HFF-Myc (cell line): ENCODE results near the gene SPTBN4.

ENCODE experiments used
- DNase-seq: peaks from one replicate; pipeline ENCODE4 v3.0.0-alpha.2; 2011; ENCODE audit warnings: low read depth; ENCODE audit errors: extremely low read depth
- H3K4me3 ChIP-seq: replicated peaks from 2 replicates; pipeline ENCODE4 v1.5.1; 2011; ENCODE audit warnings: low read depth, mild to moderate bottlenecking, control low read depth, low read length
- TF ChIP-seq, protein P1 (sequence below): IDR thresholded peaks from 2 replicates; pipeline ENCODE4 v1.5.1; 2012; ENCODE audit warnings: mild to moderate bottlenecking, low read depth, low read length, control low read depth; ENCODE audit errors: missing control alignments

Gene SPTBN4

DNA sequence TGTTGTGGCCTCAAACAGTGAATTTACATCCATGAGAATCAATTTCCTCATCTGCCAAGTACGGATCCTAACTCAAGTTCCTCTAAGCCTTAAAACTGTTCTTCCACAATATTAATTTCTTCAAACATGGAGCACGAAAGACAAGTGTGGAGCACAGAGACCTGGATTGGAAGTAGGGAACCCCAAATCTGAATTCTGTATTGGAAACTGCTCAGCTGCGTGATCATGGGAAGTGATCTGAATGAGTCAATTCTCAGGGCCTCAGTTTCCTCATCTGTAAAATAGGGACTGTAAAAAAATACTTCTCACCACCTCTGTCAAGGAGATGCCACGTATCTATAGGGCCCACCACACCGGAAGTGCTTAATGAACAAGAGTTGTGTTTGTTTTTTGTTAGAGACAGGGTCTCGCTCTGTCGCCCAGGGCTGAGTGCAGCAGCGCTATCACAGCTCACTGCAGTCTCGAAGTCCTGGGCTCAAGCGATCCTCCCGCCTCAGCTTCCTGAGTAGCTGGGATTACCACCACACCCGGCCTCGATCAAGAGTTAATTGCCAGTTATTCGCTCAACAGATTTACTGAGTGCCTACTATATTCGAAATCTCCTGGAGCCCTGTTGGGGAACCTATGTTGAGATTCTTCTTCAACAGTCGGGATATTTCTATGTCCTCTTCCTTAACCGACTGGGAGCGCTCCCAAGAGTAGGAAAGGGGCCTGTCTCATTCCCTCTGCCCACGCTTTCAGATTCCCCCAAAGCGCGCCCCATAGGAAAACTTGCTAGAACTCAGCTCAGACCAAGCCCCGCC, 24.3 kb upstream of the SPTBN4 start:
- DNase-seq = no peak
- peak overlapping the region; percentile 95 for H3K4me3 ChIP-seq
- TF ChIP-seq, protein P1, sequence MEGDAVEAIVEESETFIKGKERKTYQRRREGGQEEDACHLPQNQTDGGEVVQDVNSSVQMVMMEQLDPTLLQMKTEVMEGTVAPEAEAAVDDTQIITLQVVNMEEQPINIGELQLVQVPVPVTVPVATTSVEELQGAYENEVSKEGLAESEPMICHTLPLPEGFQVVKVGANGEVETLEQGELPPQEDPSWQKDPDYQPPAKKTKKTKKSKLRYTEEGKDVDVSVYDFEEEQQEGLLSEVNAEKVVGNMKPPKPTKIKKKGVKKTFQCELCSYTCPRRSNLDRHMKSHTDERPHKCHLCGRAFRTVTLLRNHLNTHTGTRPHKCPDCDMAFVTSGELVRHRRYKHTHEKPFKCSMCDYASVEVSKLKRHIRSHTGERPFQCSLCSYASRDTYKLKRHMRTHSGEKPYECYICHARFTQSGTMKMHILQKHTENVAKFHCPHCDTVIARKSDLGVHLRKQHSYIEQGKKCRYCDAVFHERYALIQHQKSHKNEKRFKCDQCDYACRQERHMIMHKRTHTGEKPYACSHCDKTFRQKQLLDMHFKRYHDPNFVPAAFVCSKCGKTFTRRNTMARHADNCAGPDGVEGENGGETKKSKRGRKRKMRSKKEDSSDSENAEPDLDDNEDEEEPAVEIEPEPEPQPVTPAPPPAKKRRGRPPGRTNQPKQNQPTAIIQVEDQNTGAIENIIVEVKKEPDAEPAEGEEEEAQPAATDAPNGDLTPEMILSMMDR = no peak

DNA sequence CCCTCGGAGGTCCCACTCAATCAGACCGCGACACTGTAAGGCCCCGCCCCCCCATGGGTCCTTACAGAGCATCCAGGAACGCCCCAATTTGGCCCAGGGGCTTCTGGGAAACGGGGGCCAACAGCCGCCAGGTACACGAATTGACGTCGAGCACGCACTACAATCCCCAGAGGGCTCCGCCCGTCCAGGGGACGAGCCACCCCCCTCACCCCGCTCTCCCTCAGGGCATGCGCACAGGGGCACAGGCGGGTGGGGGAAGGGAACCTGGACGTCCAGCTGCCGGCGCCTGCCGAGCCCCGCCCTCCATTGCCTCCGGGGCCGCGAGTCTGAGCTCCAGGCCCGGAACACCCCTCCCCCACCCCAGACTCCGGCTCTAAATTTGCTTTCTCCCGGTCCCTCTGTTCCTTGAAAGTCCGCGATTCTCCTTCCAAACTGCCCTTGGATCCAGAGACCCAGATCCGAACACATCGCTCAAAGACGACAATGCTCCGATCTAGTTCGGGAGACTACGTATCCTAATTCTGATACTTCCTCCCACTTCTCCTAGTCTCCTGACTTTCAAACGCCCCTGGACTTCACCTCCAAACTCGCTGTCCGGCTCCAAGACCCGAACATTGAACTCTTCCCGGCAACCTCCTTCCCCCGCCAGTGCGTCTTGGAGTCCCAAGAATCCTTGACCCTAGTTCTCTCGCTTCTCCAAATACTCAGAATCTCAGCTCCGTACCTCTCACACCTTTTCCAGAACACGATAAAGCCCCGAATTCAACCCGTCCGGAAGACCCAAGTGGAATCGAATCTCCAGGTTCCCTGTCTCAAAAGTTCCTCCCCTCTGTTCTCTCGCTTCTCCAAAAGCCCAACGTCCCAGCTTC, 23.4 kb upstream of the SPTBN4 start:
- H3K4me3 ChIP-seq = peak overlapping the region; percentile 95
- TF ChIP-seq, protein P1 = no peak
- peak; percentile 99 for DNase-seq

DNA sequence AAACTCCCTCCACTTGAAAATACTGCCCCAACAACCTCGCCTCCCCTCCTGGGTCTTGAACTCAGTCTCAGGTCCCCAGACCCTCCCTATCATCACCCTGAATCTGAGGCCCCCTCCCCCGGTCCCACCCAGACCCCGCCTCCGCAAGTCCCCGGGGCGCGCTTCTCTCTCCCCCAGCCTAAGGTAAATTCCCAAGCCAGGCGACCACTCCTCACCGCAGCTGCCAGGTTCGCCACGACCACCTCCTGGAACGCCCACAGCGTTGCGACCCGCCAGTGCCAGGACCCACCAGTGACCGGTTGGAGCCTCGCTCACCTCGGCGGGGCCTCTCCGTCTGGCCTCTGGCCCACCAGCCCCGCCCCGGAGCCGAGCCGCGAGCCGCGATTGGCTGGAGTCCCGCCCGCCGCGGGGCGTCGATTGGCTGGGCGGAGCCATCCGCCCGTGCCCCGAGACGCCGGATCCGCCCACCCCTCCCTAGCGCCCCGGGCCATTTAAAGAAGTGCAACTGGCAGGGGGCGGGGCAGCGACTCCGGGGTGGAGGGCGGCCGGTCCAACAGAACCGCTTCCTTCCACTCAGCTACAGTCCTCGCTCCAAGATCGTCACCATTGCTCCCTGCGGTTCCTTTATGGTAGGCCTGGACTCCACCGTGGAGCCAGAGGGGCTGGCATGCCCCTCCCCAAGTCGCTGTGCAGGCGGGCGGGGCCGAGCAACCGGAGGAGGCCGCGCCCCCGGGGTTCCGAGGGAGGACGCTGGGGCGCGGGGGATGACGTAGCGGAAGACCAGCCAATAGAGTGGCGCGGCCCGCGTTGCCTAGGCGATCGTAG, 22.6 kb upstream of the SPTBN4 start, which contains the start of gene SERTAD3:
Gene SERTAD3, minus strand, starts transcription at position 336 of the 825 bp plus-strand sequence. CDS start 2,255 bp downstream, outside the sequence.
- DNase-seq = no peak
- TF ChIP-seq, protein P1 = no peak
- peak within 1 kb of the TSS; percentile 95 for H3K4me3 ChIP-seq

DNA sequence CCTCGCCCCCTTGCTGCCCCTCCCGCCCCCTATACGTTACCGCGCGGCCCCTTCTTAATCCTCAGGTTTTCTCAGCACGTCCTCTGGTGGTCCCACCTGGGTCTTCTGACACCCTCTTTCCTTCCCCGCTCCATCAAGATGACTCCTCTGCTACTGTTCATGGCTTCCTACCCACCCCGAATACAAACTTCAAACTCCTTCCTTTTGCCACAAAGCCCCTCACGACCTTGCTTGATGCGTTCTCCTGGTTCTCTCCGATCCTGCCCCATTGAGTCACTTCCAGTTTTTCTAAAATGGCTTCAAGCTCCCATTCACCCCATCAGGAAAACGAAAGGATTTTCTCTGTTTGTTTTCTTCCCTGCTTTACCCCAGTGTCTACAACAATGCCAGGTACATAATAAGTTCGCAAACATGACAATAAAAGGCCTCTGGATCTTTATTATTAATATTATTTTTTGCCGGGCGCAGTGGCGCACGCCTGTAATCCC, 21.9 kb upstream of the SPTBN4 start:
- peak overlapping the region; percentile 95 for H3K4me3 ChIP-seq
- no peak for DNase-seq
- TF ChIP-seq, protein P1 = no peak

DNA sequence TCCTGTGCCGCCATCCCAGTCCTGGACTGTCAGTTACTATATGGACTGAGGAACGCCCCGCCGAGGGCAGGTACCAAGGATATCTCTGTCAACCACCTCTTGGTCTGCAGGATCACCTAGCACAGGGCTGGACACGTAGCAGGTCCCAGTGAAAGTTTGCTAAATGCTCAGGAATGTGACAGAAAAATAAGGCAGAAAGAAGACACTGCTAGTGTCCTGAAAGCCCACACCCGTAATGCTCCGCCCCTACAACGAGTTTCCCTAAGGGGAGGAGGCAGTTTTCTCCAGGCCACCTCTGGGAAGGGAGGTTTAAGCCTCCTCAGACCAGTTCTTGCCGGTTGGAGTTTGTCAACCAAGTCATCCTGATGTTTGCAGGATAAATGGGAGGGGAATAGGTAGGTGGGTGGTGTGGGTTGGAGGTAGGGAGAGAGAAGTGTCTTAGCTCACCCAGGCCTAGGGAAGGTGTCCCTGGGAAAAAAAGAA, 21.0 kb upstream of the SPTBN4 start:
- no peak for DNase-seq
- H3K4me3 ChIP-seq = no peak overlapping the region
- TF ChIP-seq, protein P1 = no peak

DNA sequence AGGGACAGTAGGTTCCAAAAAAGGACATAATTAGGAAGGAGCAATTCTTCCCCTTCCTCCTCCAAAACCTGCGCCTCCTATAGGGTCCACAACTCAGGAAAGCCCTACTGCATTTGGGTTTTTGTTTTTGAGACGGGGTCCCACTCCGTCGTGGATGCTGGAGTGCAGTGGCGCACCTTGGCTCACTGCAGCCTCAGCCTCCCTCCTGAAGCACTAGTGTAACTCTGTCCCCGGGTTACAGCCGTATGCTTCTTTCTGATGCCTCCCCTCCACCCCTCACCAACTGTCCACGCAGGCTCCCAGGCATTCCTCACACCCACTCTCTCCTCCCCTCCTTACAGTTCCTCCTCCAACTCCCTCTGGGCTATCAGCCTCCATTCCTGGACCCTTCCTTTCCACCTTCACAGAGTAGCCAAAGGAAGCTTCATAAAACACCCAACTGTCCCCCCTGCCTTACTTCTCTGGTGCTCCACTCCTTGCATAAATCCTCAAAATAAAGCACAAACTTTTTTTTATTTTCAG, 20.5 kb upstream of the SPTBN4 start:
- no peak for DNase-seq
- TF ChIP-seq, protein P1 = no peak
- no peak overlapping the region for H3K4me3 ChIP-seq
